ENCODE data around the gene SMIM41. TPM values are rescaled to one million over a fixed set of nuclear protein-coding genes. Genes with fewer than 3 reads are reported as not detected.

SMIM41 gene
- polyA plus RNA-seq, 3 donors, result not detected

DNA sequence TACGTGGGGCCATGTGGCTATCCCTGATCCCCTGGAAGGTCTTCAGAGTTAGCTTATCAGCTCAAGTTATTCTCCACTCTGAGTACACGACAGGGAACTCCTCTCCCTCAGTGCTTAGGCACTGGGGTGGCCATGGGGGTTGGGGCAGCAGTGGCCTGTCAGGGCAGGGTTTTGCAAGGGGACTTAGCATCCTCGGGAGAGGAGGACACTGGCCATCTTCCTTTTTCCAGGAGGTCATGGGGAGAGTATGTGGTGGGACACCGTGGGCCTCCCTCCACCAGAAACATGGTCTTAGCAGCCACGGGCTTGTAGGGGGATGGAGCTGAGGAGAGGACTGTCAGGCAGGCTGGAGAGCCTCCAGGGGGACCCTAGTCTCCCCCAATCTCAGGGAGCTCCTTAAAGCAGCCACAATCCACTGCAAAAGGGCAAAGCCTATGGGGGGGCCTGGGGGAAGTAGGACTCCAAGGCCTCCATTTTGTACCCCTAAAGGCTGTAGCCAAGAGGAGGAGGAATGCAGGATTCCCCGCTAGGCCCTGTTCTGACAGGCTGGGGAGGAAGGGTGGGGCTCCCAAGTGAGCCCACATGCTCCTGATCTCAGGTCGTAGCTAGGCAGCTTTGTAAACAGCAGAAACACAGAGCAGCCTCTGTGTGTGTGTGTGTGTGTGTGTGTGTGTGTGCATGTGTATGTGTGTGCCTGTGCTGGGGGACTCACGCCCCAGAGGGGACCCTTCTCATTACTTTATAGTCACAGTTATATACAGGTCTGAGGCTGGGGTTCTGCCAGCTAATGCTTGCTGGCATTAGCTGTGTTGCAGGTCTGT, 75.8 kb downstream of the SMIM41 start:
- H3K27ac Mint-ChIP-seq, result no peak overlapping the region
- H3K27me3 Mint-ChIP-seq (ENCODE audit: low read depth in 3 of 3), result peaks cover 15 to 25% (median 19%) of the 10 kb centered on the region in 3 donors
- no peak for DNase-seq
- Histone ChIP-seq H3K27ac (ENCODE audit: low read depth in 1 of 2, low read length in 2 of 2) (no peak overlapping the region), H3K4me1 (ENCODE audit: control insufficient read depth in 1 of 2, insufficient read depth in 2 of 2, low read length in 2 of 2) (peaks cover 3 to 10% of the 10 kb centered on the region in 2 donors), H3K4me3 (replicated peaks in 1 of 3; ENCODE audit: low read depth in 2 of 3, low read length in 3 of 3) (no peak overlapping the region), H4K20me1 (ENCODE audit: insufficient read depth, low read length) (no peaks in the 10 kb centered on the region), H3K36me3 (replicated peaks in 1 of 2; ENCODE audit: control insufficient read depth in 1 of 2, insufficient read depth in 2 of 2, low read length in 2 of 2) (no peaks in the 10 kb centered on the region), H3K79me2 (ENCODE audit: insufficient read depth, low read length) (no peaks in the 10 kb centered on the region), H3K4me2 (replicated peaks; ENCODE audit: extremely low read depth, low read length, poor library complexity, severe bottlenecking) (no peak overlapping the region), H3K27me3 (ENCODE audit: control insufficient read depth in 2 of 2, insufficient read depth in 2 of 2, low read length in 2 of 2) (peaks cover 0 to 13% of the 10 kb centered on the region in 2 donors), H2AFZ (ENCODE audit: insufficient read depth, low read depth, low read length, poor library complexity, severe bottlenecking) (no peak overlapping the region), H3K9me3 (replicated peaks in 1 of 2; ENCODE audit: control insufficient read depth in 1 of 2, insufficient read depth in 1 of 2, low read length in 2 of 2) (no peaks in the 10 kb centered on the region), H3K9ac (ENCODE audit: insufficient read depth, low read length, poor library complexity, severe bottlenecking) (no peak overlapping the region)
- 94% methylated on average over 3 of the region's 8 CpGs for WGBS (ENCODE audit: insufficient coverage)
- peaks cover 0 to 5% (median 2%) of the 10 kb centered on the region in 7 donors for H3K9me3 Mint-ChIP-seq
- peaks cover 2 to 3% of the 10 kb centered on the region in 2 donors for H3K36me3 Mint-ChIP-seq
- H3K4me1 Mint-ChIP-seq, result peaks cover 7% of the 10 kb centered on the region
- intact Hi-C loops (cut with micrococcal nuclease), result loop anchor here in 1 of 2 donors (10.0 kb wide), 1 partner anchor 720 kb away; no protein-coding TSS in a partner anchor
- TF ChIP-seq, protein P1, sequence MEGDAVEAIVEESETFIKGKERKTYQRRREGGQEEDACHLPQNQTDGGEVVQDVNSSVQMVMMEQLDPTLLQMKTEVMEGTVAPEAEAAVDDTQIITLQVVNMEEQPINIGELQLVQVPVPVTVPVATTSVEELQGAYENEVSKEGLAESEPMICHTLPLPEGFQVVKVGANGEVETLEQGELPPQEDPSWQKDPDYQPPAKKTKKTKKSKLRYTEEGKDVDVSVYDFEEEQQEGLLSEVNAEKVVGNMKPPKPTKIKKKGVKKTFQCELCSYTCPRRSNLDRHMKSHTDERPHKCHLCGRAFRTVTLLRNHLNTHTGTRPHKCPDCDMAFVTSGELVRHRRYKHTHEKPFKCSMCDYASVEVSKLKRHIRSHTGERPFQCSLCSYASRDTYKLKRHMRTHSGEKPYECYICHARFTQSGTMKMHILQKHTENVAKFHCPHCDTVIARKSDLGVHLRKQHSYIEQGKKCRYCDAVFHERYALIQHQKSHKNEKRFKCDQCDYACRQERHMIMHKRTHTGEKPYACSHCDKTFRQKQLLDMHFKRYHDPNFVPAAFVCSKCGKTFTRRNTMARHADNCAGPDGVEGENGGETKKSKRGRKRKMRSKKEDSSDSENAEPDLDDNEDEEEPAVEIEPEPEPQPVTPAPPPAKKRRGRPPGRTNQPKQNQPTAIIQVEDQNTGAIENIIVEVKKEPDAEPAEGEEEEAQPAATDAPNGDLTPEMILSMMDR (IDR thresholded peaks at IDR 0.05), result no peak
- no peak overlapping the region for H3K4me3 Mint-ChIP-seq

DNA sequence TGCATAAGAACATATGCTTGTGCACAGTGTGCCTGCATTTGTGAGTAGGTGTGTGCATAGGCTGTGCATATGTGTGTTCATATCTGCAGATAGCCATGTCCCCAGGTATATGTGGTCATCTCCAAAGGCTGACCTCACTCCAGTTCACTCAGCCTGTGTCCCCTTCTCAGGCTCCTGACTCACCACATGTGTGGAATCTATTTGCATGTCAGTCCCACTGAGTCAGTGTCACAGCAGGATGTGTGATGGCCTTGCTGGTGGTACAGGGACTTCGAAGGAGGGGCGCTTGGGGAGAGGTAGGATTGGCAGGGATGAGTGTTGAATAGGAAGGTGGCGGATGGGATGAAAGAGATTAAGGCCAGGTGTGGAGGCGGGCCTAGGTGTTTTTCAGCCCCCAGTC, 76.8 kb downstream of the SMIM41 start:
- Mint-ChIP-seq H3K27me3 (ENCODE audit: low read depth in 3 of 3) (peaks cover 15 to 25% (median 19%) of the 10 kb centered on the region in 3 donors), H3K36me3 (peaks cover 2 to 3% of the 10 kb centered on the region in 2 donors), H3K9me3 (peaks cover 0 to 5% (median 2%) of the 10 kb centered on the region in 7 donors), H3K27ac (no peak overlapping the region), H3K4me3 (no peak overlapping the region), H3K4me1 (peaks cover 7% of the 10 kb centered on the region)
- H3K4me1 ChIP-seq (ENCODE audit: control insufficient read depth in 1 of 2, insufficient read depth in 2 of 2, low read length in 2 of 2), result peaks cover 3 to 10% of the 10 kb centered on the region in 2 donors
- no peak overlapping the region for H3K27ac ChIP-seq (ENCODE audit: low read depth in 1 of 2, low read length in 2 of 2)
- 93% methylated on average over 3 of the region's 4 CpGs for WGBS (ENCODE audit: insufficient coverage)
- DNase-seq, result no peak
- no peaks in the 10 kb centered on the region for H3K36me3 ChIP-seq (replicated peaks in 1 of 2; ENCODE audit: control insufficient read depth in 1 of 2, insufficient read depth in 2 of 2, low read length in 2 of 2)
- H3K9me3 ChIP-seq (replicated peaks in 1 of 2; ENCODE audit: control insufficient read depth in 1 of 2, insufficient read depth in 1 of 2, low read length in 2 of 2), result no peaks in the 10 kb centered on the region
- no peak overlapping the region for H3K4me2 ChIP-seq (replicated peaks; ENCODE audit: extremely low read depth, low read length, poor library complexity, severe bottlenecking)
- no peaks in the 10 kb centered on the region for H4K20me1 ChIP-seq (ENCODE audit: insufficient read depth, low read length)
- no peak overlapping the region for H3K4me3 ChIP-seq (replicated peaks in 1 of 3; ENCODE audit: low read depth in 2 of 3, low read length in 3 of 3)
- H3K79me2 ChIP-seq (ENCODE audit: insufficient read depth, low read length), result no peaks in the 10 kb centered on the region
- intact Hi-C loops (cut with micrococcal nuclease), result loop anchor here (1.0 to 10.0 kb wide), 5 partner anchors 58 to 718 kb away; no protein-coding TSS in a partner anchor
- H3K9ac ChIP-seq (ENCODE audit: insufficient read depth, low read length, poor library complexity, severe bottlenecking), result no peak overlapping the region
- TF ChIP-seq, protein P1 (IDR thresholded peaks at IDR 0.05), result no peak
- H2AFZ ChIP-seq (ENCODE audit: insufficient read depth, low read depth, low read length, poor library complexity, severe bottlenecking), result no peak overlapping the region
- peaks cover 0 to 13% of the 10 kb centered on the region in 2 donors for H3K27me3 ChIP-seq (ENCODE audit: control insufficient read depth in 2 of 2, insufficient read depth in 2 of 2, low read length in 2 of 2)

Measured in CD14-positive monocyte (primary cell).